NB4 (cell line): ENCODE results near the gene ZMYND11.
A peak's percentile ranks its signal among the peaks of the same experiment; 100 is the strongest.

Source experiments
- DNase-seq: peaks from one replicate; pipeline ENCODE4 v3.0.0; 2010; ENCODE audit warnings: low read depth
- H3K4me3 ChIP-seq: one replicate; pipeline ENCODE4 v1.5.1; 2011; ENCODE audit warnings: mild to moderate bottlenecking, low read depth, low read length, moderate library complexity
- CTCF ChIP-seq: IDR thresholded peaks from one replicate; pipeline ENCODE4 v1.5.1; 2012; ENCODE audit warnings: low read depth, low read length
- MAX ChIP-seq: IDR thresholded peaks from 2 replicates; pipeline ENCODE4 v1.6.1; 2011; ENCODE audit warnings: low read depth, low read length
- MYC ChIP-seq: IDR thresholded peaks from 2 replicates; pipeline ENCODE4 v1.6.1; 2011; ENCODE audit warnings: low read depth, low read length
- POLR2A ChIP-seq: IDR thresholded peaks from 2 replicates; pipeline ENCODE4 v1.6.1; 2011; ENCODE audit warnings: mild to moderate bottlenecking; ENCODE audit not compliant: insufficient read length; ENCODE audit errors: extremely low read depth

The ZMYND11 gene

GRCh38 chr10:232878-233277 lies 97.6 kb downstream of the ZMYND11 start:
- no peak for DNase-seq
- H3K4me3 ChIP-seq: no peak overlapping the region
- TF ChIP-seq CTCF: no peak
- no peak for TF ChIP-seq MYC
- TF ChIP-seq MAX: no peak
- no peak for TF ChIP-seq POLR2A

- DNase-seq: peak; percentile 49
- no peak overlapping the region for H3K4me3 ChIP-seq
- TF ChIP-seq MAX (no peak), POLR2A (no peak), CTCF (no peak), MYC (no peak)
These were observed 99.6 kb downstream of the ZMYND11 start for GRCh38 chr10:234708-235406.

GRCh38 chr10:235915-236314 lies 100.7 kb downstream of the ZMYND11 start:
- TF ChIP-seq CTCF: no peak
- no peak for TF ChIP-seq POLR2A
- no peak for TF ChIP-seq MAX
- TF ChIP-seq MYC: no peak
- H3K4me3 ChIP-seq: no peak overlapping the region
- DNase-seq: no peak

- peak; percentile 22 for DNase-seq
- TF ChIP-seq CTCF (no peak), MYC (no peak), POLR2A (no peak), MAX (no peak)
These were observed 103.9 kb downstream of the ZMYND11 start for GRCh38 chr10:239109-239508.

GRCh38 chr10:241451-241850 lies 106.2 kb downstream of the ZMYND11 start:
- DNase-seq: no peak
- H3K4me3 ChIP-seq: no peak overlapping the region
- no peak for TF ChIP-seq CTCF
- no peak for TF ChIP-seq POLR2A
- TF ChIP-seq MAX: no peak
- TF ChIP-seq MYC: no peak

More at GRCh38 chr10:239109-239508, 103.9 kb downstream of the ZMYND11 start:
- H3K4me3 ChIP-seq: no peak overlapping the region
